ENCODE results near the gene KCNH1.

GRCh38 chr1:210981490-210981889, 152.5 kb downstream of the KCNH1 start:
- TF ChIP-seq, protein P1, sequence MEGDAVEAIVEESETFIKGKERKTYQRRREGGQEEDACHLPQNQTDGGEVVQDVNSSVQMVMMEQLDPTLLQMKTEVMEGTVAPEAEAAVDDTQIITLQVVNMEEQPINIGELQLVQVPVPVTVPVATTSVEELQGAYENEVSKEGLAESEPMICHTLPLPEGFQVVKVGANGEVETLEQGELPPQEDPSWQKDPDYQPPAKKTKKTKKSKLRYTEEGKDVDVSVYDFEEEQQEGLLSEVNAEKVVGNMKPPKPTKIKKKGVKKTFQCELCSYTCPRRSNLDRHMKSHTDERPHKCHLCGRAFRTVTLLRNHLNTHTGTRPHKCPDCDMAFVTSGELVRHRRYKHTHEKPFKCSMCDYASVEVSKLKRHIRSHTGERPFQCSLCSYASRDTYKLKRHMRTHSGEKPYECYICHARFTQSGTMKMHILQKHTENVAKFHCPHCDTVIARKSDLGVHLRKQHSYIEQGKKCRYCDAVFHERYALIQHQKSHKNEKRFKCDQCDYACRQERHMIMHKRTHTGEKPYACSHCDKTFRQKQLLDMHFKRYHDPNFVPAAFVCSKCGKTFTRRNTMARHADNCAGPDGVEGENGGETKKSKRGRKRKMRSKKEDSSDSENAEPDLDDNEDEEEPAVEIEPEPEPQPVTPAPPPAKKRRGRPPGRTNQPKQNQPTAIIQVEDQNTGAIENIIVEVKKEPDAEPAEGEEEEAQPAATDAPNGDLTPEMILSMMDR (IDR thresholded peaks at IDR 0.05), result no peak
- TF ChIP-seq POLR2A (IDR thresholded peaks at IDR 0.05), result no peak

Data from lower leg skin (tissue), 3 donors.